Astrocyte (in vitro differentiated cells and primary cell): ENCODE measurements around the gene EPAS1. TPM values are rescaled to one million over a fixed set of nuclear protein-coding genes. Genes with fewer than 3 reads are reported as not detected.

Source experiments
- DNase-seq: peaks from one replicate; pipeline ENCODE4 v3.0.0-alpha.2; 2010; ENCODE audit warnings: low read depth
- FAIRE-seq: peaks from 2 replicates; lab custom pipeline; 2011; peaks lifted over from hg19 to GRCh38; lab: Jason Lieb, UNC
- H2AFZ ChIP-seq: 2 replicates; pipeline ENCODE4 v1.6.0; 2012; ENCODE audit warnings: low read depth, low read length, inconsistent platforms
- H3K27ac ChIP-seq: 2 replicates; pipeline ENCODE4 v1.5.1; 2011; ENCODE audit warnings: low read depth, low read length, inconsistent platforms
- H3K27me3 ChIP-seq: 2 replicates; pipeline ENCODE4 v1.6.0; 2011; ENCODE audit warnings: low read length, inconsistent platforms; ENCODE audit not compliant: insufficient read depth
- H3K36me3 ChIP-seq: 2 replicates; pipeline ENCODE4 v1.5.1; 2011; ENCODE audit warnings: low read length, inconsistent platforms; ENCODE audit not compliant: insufficient read depth
- H3K4me1 ChIP-seq: 2 replicates; pipeline ENCODE4 v1.5.1; 2011; ENCODE audit warnings: low read length, inconsistent platforms; ENCODE audit not compliant: insufficient read depth
- H3K4me2 ChIP-seq: 2 replicates; pipeline ENCODE4 v1.6.0; 2012; ENCODE audit warnings: low read length, inconsistent platforms
- H3K4me3 ChIP-seq: 2 replicates; pipeline ENCODE4 v1.5.1; 2011; ENCODE audit warnings: low read depth, mild to moderate bottlenecking, low read length, inconsistent platforms; ENCODE audit not compliant: insufficient read depth
- H3K79me2 ChIP-seq: 2 replicates; pipeline ENCODE4 v1.6.0; 2012; ENCODE audit warnings: mild to moderate bottlenecking, low read length, inconsistent platforms; ENCODE audit not compliant: insufficient read depth
- H3K9ac ChIP-seq: 2 replicates; pipeline ENCODE4 v1.6.0; 2012; ENCODE audit warnings: mild to moderate bottlenecking, low read length, inconsistent platforms
- H3K9me3 ChIP-seq: 2 replicates; pipeline ENCODE4 v1.5.1; 2012; ENCODE audit warnings: low read depth, mild to moderate bottlenecking, low read length, inconsistent platforms; ENCODE audit not compliant: insufficient read depth
- H4K20me1 ChIP-seq: 2 replicates; pipeline ENCODE4 v1.6.0; 2012; ENCODE audit warnings: low read length, inconsistent platforms; ENCODE audit not compliant: insufficient read depth
- H3K27ac Mint-ChIP-seq: one replicate; pipeline ENCODE4 v1.8.0; 2021; ENCODE audit warnings: mild to moderate bottlenecking, mixed read lengths; ENCODE audit not compliant: unreplicated experiment
- H3K27me3 Mint-ChIP-seq: one replicate; pipeline ENCODE4 v1.8.0; 2021; ENCODE audit warnings: low read depth, mixed read lengths; ENCODE audit not compliant: unreplicated experiment
- H3K36me3 Mint-ChIP-seq: one replicate; pipeline ENCODE4 v1.8.0; 2021; ENCODE audit warnings: low read depth, mixed read lengths; ENCODE audit not compliant: unreplicated experiment
- H3K4me1 Mint-ChIP-seq: one replicate; pipeline ENCODE4 v1.8.0; 2021; ENCODE audit warnings: low read depth, mixed read lengths; ENCODE audit not compliant: unreplicated experiment
- H3K4me3 Mint-ChIP-seq: one replicate; pipeline ENCODE4 v1.8.0; 2021; ENCODE audit warnings: mild to moderate bottlenecking, moderate library complexity, mixed read lengths; ENCODE audit not compliant: unreplicated experiment
- H3K9me3 Mint-ChIP-seq: one replicate; pipeline ENCODE4 v1.8.0; 2021; ENCODE audit warnings: mild to moderate bottlenecking, mixed read lengths; ENCODE audit not compliant: unreplicated experiment
- EZH2 ChIP-seq: IDR thresholded peaks from 2 replicates; pipeline ENCODE4 v1.6.1; 2012; ENCODE audit warnings: mild to moderate bottlenecking, low read length, inconsistent platforms; ENCODE audit not compliant: insufficient read depth
- total RNA-seq: library from RNA; stranded (reverse); gene quantifications from 2 replicates; pipeline ENCODE4 v1.2.1, GENCODE V29; 2021
- TF ChIP-seq, protein P1 (sequence below): IDR thresholded peaks from 2 replicates; pipeline ENCODE4 v1.5.1; 2011; ENCODE audit warnings: low read depth, mild to moderate bottlenecking, inconsistent platforms, low read length, moderate library complexity; ENCODE audit not compliant: insufficient read depth

Gene EPAS1
- total RNA-seq, 1 donor from 2014 or later = 42.8 TPM

- H3K4me1 Mint-ChIP-seq = peaks cover 40% of the 10 kb centered on the region
- no peaks in the 10 kb centered on the region for H4K20me1 ChIP-seq
- no peak overlapping the region for H3K4me3 ChIP-seq
- no peak overlapping the region for H3K27ac ChIP-seq
- no peaks in the 10 kb centered on the region for H3K79me2 ChIP-seq
- no peak overlapping the region for H2AFZ ChIP-seq
- no peaks in the 10 kb centered on the region for H3K36me3 Mint-ChIP-seq
- no peak overlapping the region for H3K4me3 Mint-ChIP-seq
- peak overlapping the region; percentile 61 for H3K4me2 ChIP-seq
- TF ChIP-seq, protein P1, sequence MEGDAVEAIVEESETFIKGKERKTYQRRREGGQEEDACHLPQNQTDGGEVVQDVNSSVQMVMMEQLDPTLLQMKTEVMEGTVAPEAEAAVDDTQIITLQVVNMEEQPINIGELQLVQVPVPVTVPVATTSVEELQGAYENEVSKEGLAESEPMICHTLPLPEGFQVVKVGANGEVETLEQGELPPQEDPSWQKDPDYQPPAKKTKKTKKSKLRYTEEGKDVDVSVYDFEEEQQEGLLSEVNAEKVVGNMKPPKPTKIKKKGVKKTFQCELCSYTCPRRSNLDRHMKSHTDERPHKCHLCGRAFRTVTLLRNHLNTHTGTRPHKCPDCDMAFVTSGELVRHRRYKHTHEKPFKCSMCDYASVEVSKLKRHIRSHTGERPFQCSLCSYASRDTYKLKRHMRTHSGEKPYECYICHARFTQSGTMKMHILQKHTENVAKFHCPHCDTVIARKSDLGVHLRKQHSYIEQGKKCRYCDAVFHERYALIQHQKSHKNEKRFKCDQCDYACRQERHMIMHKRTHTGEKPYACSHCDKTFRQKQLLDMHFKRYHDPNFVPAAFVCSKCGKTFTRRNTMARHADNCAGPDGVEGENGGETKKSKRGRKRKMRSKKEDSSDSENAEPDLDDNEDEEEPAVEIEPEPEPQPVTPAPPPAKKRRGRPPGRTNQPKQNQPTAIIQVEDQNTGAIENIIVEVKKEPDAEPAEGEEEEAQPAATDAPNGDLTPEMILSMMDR = no peak
- no peak for TF ChIP-seq EZH2
- no peaks in the 10 kb centered on the region for H3K27me3 ChIP-seq
- H3K9me3 ChIP-seq = no peaks in the 10 kb centered on the region
- H3K27me3 Mint-ChIP-seq = peaks cover 5% of the 10 kb centered on the region
- no peak for FAIRE-seq
- peaks cover 30% of the 10 kb centered on the region for H3K4me1 ChIP-seq
- no peak overlapping the region for H3K9ac ChIP-seq
- DNase-seq = peak; percentile 89
- peak overlapping the region; percentile 85 for H3K27ac Mint-ChIP-seq
- H3K36me3 ChIP-seq = no peaks in the 10 kb centered on the region
- no peaks in the 10 kb centered on the region for H3K9me3 Mint-ChIP-seq
Measured at GRCh38 chr2:46269544-46270273, 27.5 kb upstream of the EPAS1 start.

DNA sequence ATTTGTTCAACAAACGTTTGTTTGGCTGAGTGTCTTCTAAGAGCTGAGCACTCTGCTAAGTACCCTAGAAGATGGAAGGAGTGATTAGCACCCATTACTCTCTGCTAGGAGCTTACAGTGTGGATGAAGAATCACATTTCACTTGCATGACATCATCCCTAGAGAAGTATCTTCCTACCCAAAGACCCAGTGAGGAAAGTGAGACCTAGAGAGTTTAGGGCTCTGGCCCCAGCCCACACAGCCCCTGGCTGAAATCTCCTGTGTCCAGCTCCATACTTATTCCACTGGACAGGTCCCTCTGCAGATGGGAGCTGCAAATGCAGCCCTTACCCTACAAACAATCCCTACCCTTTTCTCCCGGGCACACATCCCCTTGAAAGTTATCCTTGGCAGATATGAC lies 26.8 kb upstream of the EPAS1 start:
- Mint-ChIP-seq H3K4me1 (peaks cover 40% of the 10 kb centered on the region), H3K9me3 (no peaks in the 10 kb centered on the region), H3K27me3 (peaks cover 5% of the 10 kb centered on the region), H3K4me3 (no peak overlapping the region), H3K27ac (peak overlapping the region; percentile 85), H3K36me3 (no peaks in the 10 kb centered on the region)
- Histone ChIP-seq H3K4me1 (peaks cover 30% of the 10 kb centered on the region), H3K4me2 (peak overlapping the region; percentile 61), H3K36me3 (no peaks in the 10 kb centered on the region), H2AFZ (no peak overlapping the region), H3K27ac (no peak overlapping the region), H3K79me2 (no peaks in the 10 kb centered on the region), H3K9ac (no peak overlapping the region), H4K20me1 (no peaks in the 10 kb centered on the region), H3K27me3 (no peaks in the 10 kb centered on the region), H3K4me3 (no peak overlapping the region), H3K9me3 (no peaks in the 10 kb centered on the region)
- TF ChIP-seq, protein P1 = no peak
- no peak for TF ChIP-seq EZH2
- FAIRE-seq (no peak), DNase-seq (peak; percentile 67)
